Natural killer cell (primary cell): Measurements from ENCODE around the gene SH3PXD2A. TPM values are rescaled to one million over a fixed set of nuclear protein-coding genes. Genes with fewer than 3 reads are reported as not detected.

Experiments
- ATAC-seq, 3 donors: fragments of 150-1000 bp in 2 of 3; fragments of 200-7000 bp in 1 of 3; cut with Tn5 transposase; 1 replicate in 1 of 3; 2 replicates in 2 of 3; pipeline ENCODE4 v1.10.0; 2021; ENCODE audit warnings: mild to moderate bottlenecking in 2 of 3, moderate library complexity in 2 of 3
- DNase-seq, 2 donors: peaks; one replicate each; pipeline versions ENCODE4 v3.0.0 to v3.0.0-alpha.2; 2013 to 2021; ENCODE audit warnings: mixed read lengths in 1 of 2
- H3K27ac ChIP-seq: one replicate; pipeline ENCODE4 v1.5.1; 2013; ENCODE audit warnings: mild to moderate bottlenecking, low read length
- H3K27me3 ChIP-seq: one replicate; pipeline ENCODE4 v1.6.1; 2013; ENCODE audit warnings: low read length; ENCODE audit not compliant: control insufficient read depth, insufficient read depth
- H3K36me3 ChIP-seq: one replicate; pipeline ENCODE4 v1.6.1; 2013; ENCODE audit warnings: low read length; ENCODE audit not compliant: control insufficient read depth, insufficient read depth
- H3K4me1 ChIP-seq: one replicate; pipeline ENCODE4 v1.6.1; 2013; ENCODE audit warnings: low read length; ENCODE audit not compliant: control insufficient read depth, insufficient read depth
- H3K4me3 ChIP-seq: one replicate; pipeline ENCODE4 v1.5.1; 2013; ENCODE audit warnings: low read length
- H3K9me3 ChIP-seq: one replicate; pipeline ENCODE4 v1.6.1; 2013; ENCODE audit warnings: low read length; ENCODE audit not compliant: control insufficient read depth, insufficient read depth
- H3K27ac Mint-ChIP-seq, 2 donors: one replicate each; pipeline ENCODE4 v1.8.0; 2022; ENCODE audit warnings: mild to moderate bottlenecking in 2 of 2, mixed read lengths in 2 of 2, moderate library complexity in 1 of 2
- H3K27me3 Mint-ChIP-seq, 2 donors: one replicate each; pipeline ENCODE4 v1.8.0; 2022; ENCODE audit warnings: low read depth in 2 of 2, mixed read lengths in 2 of 2
- H3K36me3 Mint-ChIP-seq: one replicate; pipeline ENCODE4 v1.8.0; 2022; ENCODE audit warnings: mixed read lengths
- H3K4me1 Mint-ChIP-seq, 2 donors: one replicate each; pipeline ENCODE4 v1.8.0; 2022; ENCODE audit warnings: mixed read lengths in 2 of 2
- H3K4me3 Mint-ChIP-seq: one replicate; pipeline ENCODE4 v1.8.0; 2022; ENCODE audit warnings: mild to moderate bottlenecking, moderate library complexity, mixed read lengths
- H3K9me3 Mint-ChIP-seq, 2 donors: one replicate each; pipeline ENCODE4 v1.8.0; 2022; ENCODE audit warnings: mixed read lengths in 2 of 2
- WGBS: methylation state at CpG from one replicate; pipeline ENCODE4 v1.1.7; 2013; ENCODE audit warnings: missing lambda C conversion rate; ENCODE audit not compliant: insufficient coverage; 5-methylcytosine and 5-hydroxymethylcytosine counted together
- intact Hi-C: fragments of 100-400 bp; cut with micrococcal nuclease; formaldehyde crosslinking; loops from one replicate; pipeline ENCODE4 v1.14.2; 2022
- total RNA-seq, 4 donors: library from RNA; stranded (reverse); fragments of 120-200 nt in 1 of 4; gene quantifications; one replicate each; pipeline versions ENCODE4 v1.2.3 to v1.2.4, GENCODE V29; 2013 to 2022
- TF ChIP-seq, protein P1 (sequence below): fragments of 200-600 bp; IDR thresholded peaks from one replicate; pipeline ENCODE4 v1.8.0; 2022; ENCODE audit warnings: antibody characterized with exemption

Gene SH3PXD2A
- total RNA-seq, 3 donors from 2014 or later (not counting 1 experiment from before 2014, with no cell fraction given) = 3.3 to 7.0 (median 4.9) TPM

- no peak for ATAC-seq
- Histone ChIP-seq H3K27me3 (no peaks in the 10 kb centered on the region), H3K4me1 (peaks cover 16% of the 10 kb centered on the region), H3K27ac (no peak overlapping the region), H3K36me3 (no peaks in the 10 kb centered on the region), H3K9me3 (no peaks in the 10 kb centered on the region), H3K4me3 (no peak overlapping the region)
- TF ChIP-seq, protein P1, sequence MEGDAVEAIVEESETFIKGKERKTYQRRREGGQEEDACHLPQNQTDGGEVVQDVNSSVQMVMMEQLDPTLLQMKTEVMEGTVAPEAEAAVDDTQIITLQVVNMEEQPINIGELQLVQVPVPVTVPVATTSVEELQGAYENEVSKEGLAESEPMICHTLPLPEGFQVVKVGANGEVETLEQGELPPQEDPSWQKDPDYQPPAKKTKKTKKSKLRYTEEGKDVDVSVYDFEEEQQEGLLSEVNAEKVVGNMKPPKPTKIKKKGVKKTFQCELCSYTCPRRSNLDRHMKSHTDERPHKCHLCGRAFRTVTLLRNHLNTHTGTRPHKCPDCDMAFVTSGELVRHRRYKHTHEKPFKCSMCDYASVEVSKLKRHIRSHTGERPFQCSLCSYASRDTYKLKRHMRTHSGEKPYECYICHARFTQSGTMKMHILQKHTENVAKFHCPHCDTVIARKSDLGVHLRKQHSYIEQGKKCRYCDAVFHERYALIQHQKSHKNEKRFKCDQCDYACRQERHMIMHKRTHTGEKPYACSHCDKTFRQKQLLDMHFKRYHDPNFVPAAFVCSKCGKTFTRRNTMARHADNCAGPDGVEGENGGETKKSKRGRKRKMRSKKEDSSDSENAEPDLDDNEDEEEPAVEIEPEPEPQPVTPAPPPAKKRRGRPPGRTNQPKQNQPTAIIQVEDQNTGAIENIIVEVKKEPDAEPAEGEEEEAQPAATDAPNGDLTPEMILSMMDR = no peak
- no peaks in the 10 kb centered on the region for H3K9me3 Mint-ChIP-seq
- H3K4me1 Mint-ChIP-seq = peaks cover 6 to 7% of the 10 kb centered on the region in 2 donors
- DNase-seq = no peak
- intact Hi-C loops = no loop called here
- H3K27me3 Mint-ChIP-seq = no peaks in the 10 kb centered on the region
- no peaks in the 10 kb centered on the region for H3K36me3 Mint-ChIP-seq
- H3K4me3 Mint-ChIP-seq = no peak overlapping the region
- no peak overlapping the region for H3K27ac Mint-ChIP-seq
Measured at GRCh38 chr10:103700436-103700715, 155.0 kb downstream of the SH3PXD2A start.

GRCh38 chr10:103699611-103700435 lies 155.6 kb downstream of the SH3PXD2A start:
- H3K27ac ChIP-seq = no peak overlapping the region
- Mint-ChIP-seq H3K4me3 (no peak overlapping the region), H3K9me3 (no peaks in the 10 kb centered on the region), H3K4me1 (peaks cover 6 to 7% of the 10 kb centered on the region in 2 donors), H3K27ac (no peak overlapping the region), H3K27me3 (no peaks in the 10 kb centered on the region), H3K36me3 (no peaks in the 10 kb centered on the region)
- DNase-seq (no peak), ATAC-seq (no peak)
- TF ChIP-seq, protein P1 = no peak
- no peaks in the 10 kb centered on the region for H3K9me3 ChIP-seq
- 88% methylated on average over 10 of the region's 10 CpGs for WGBS
- no peaks in the 10 kb centered on the region for H3K27me3 ChIP-seq
- intact Hi-C loops = no loop called here
- H3K4me3 ChIP-seq = no peak overlapping the region
- H3K36me3 ChIP-seq = no peaks in the 10 kb centered on the region
- peaks cover 17% of the 10 kb centered on the region for H3K4me1 ChIP-seq

DNA sequence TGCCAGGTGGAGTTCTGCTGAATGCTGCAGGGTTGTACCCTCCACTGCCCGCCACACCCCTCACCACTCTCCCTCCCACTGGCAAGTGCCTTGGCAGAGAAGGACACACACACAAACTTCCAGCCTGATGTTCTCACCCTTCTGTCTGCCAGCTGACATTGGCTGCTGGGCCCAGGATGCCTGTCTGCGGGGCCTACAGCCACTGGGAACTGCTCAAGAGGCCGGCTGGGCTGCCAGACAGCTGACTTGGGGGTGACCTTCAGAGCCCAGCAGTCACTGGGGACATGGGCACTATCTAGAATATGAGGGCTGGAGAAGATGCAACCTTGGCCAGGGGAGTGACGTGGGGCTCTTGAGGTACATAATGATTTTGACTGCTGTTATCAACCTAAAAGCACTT lies 157.1 kb downstream of the SH3PXD2A start:
- WGBS = 91% methylated on average over 4 of the region's 4 CpGs
- peaks cover 25% of the 10 kb centered on the region for H3K4me1 ChIP-seq
- no peaks in the 10 kb centered on the region for H3K9me3 ChIP-seq
- Mint-ChIP-seq H3K27me3 (peaks cover 0 to 7% of the 10 kb centered on the region in 2 donors), H3K9me3 (no peaks in the 10 kb centered on the region), H3K4me1 (peaks cover 11 to 12% of the 10 kb centered on the region in 2 donors), H3K4me3 (no peak overlapping the region), H3K36me3 (no peaks in the 10 kb centered on the region), H3K27ac (no peak overlapping the region)
- TF ChIP-seq, protein P1 = no peak
- no peak overlapping the region for H3K4me3 ChIP-seq
- peaks cover 10% of the 10 kb centered on the region for H3K27me3 ChIP-seq
- ATAC-seq = no peak
- intact Hi-C loops = no loop called here
- no peak overlapping the region for H3K27ac ChIP-seq
- no peak for DNase-seq
- no peaks in the 10 kb centered on the region for H3K36me3 ChIP-seq

- Histone ChIP-seq H3K9me3 (no peaks in the 10 kb centered on the region), H3K4me1 (peaks cover 27% of the 10 kb centered on the region), H3K27ac (no peak overlapping the region), H3K27me3 (peaks cover 10% of the 10 kb centered on the region), H3K4me3 (no peak overlapping the region), H3K36me3 (no peaks in the 10 kb centered on the region)
- H3K27me3 Mint-ChIP-seq = peaks cover 0 to 7% of the 10 kb centered on the region in 2 donors
- intact Hi-C loops = no loop called here
- H3K36me3 Mint-ChIP-seq = no peaks in the 10 kb centered on the region
- TF ChIP-seq, protein P1 = no peak
- H3K9me3 Mint-ChIP-seq = no peaks in the 10 kb centered on the region
- H3K4me1 Mint-ChIP-seq = peaks cover 12 to 13% of the 10 kb centered on the region in 2 donors
- no peak overlapping the region for H3K4me3 Mint-ChIP-seq
- no peak overlapping the region for H3K27ac Mint-ChIP-seq
- WGBS = 97% methylated on average over 4 of the region's 4 CpGs
- DNase-seq (no peak), ATAC-seq (no peak)
Measured at GRCh38 chr10:103697787-103698186, 157.6 kb downstream of the SH3PXD2A start.
